Activated CD8-positive, alpha-beta T cell treated with anti-CD3 and anti-CD28 coated beads, Interleukin-2, amount 10 ng/mL, durations not matched to agents 7 days and 5 days (primary cell): ENCODE measurements around the gene HPRT1. TPM values are rescaled to one million over a fixed set of nuclear protein-coding genes. Genes with fewer than 3 reads are reported as not detected.
A peak's percentile ranks its signal among the peaks of the same experiment; 100 is the strongest.

Experiments
- ATAC-seq: fragments of 150-1000 bp; cut with Tn5 transposase; one replicate; pipeline ENCODE4 v1.10.0; 2021; ENCODE audit warnings: moderate library complexity
- CTCF ChIA-PET: fragments of 350-600 bp; sonication (Branson Sonifier 250); formaldehyde crosslinking; loops from one replicate; lab custom pipeline; 2021; ENCODE audit warnings: antibody characterized with exemption; lab: Charles Lee
- POLR2A ChIA-PET: fragments of 350-600 bp; sonication (Branson Sonifier 250); formaldehyde crosslinking; loops from one replicate; lab custom pipeline; 2021; ENCODE audit warnings: antibody characterized with exemption; lab: Charles Lee
- DNase-seq: peaks from one replicate; pipeline ENCODE4 v3.0.0-alpha.2; 2020
- H3K27ac Mint-ChIP-seq: one replicate; pipeline ENCODE4 v1.8.0; 2021; ENCODE audit warnings: mild to moderate bottlenecking, mixed read lengths
- H3K27me3 Mint-ChIP-seq: one replicate; pipeline ENCODE4 v1.8.0; 2021; ENCODE audit warnings: low read depth, mixed read lengths
- H3K36me3 Mint-ChIP-seq: one replicate; pipeline ENCODE4 v1.8.0; 2021; ENCODE audit warnings: low read depth, mixed read lengths
- H3K4me1 Mint-ChIP-seq: one replicate; pipeline ENCODE4 v1.8.0; 2021; ENCODE audit warnings: low read depth, mixed read lengths
- H3K4me3 Mint-ChIP-seq: one replicate; pipeline ENCODE4 v1.8.0; 2021; ENCODE audit warnings: mild to moderate bottlenecking, mixed read lengths
- H3K9me3 Mint-ChIP-seq: one replicate; pipeline ENCODE4 v1.8.0; 2022; ENCODE audit warnings: mixed read lengths; ENCODE audit not compliant: insufficient read depth
- microRNA-seq: library from miRNA; unstranded; fragments of <30 nt; microRNA quantifications from one replicate; pipeline ENCODE4 v1.2.0, GENCODE V29; 2022
- total RNA-seq, 2 experiments: library from RNA; stranded (reverse); gene quantifications; one replicate each; pipeline ENCODE4 v1.2.3, GENCODE V29; 2021

The HPRT1 gene
- total RNA-seq, 2 experiments from 2014 or later: 96.8 to 103 TPM

DNA sequence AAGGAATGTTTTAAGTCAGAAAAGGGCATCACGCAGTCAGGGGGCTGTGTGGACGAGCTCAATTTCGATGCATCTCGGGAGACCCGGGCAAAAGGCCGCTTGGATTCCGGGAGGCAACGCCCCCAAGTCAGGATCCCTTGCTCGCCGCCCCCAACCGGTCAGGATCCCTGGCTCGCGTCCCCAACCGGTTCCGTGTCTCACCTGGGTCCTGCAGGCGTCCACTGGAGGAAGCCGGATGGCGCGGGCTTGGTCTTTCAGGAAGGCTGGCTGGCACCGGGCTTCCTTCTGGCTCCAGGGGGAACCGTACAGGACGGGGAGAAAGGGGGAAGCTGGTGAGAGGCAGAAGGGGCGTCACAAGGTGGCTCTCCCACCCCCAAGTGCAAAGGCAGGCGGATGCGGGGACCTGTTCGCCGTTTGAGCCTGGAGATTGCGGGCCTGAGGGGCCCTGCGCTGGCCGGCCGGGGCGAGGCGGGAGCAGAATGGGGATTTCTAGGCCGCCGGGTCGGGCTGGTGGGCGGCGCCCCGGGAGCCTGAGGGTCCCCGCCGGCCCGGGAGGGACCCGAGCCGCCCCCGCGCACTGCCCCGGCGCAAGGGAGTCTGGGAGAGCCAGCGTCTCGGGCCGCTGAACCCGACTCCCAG lies 84.7 kb downstream of the HPRT1 start:
- Mint-ChIP-seq H3K27ac (no peak overlapping the region), H3K36me3 (peaks cover 9% of the 10 kb centered on the region), H3K27me3 (peaks cover 9% of the 10 kb centered on the region), H3K9me3 (no peaks in the 10 kb centered on the region), H3K4me3 (peak overlapping the region; percentile 36), H3K4me1 (peaks cover 30% of the 10 kb centered on the region)
- ATAC-seq: no peak
- POLR2A ChIA-PET: no interaction called here
- CTCF ChIA-PET: no interaction called here
- no peak for DNase-seq

DNA sequence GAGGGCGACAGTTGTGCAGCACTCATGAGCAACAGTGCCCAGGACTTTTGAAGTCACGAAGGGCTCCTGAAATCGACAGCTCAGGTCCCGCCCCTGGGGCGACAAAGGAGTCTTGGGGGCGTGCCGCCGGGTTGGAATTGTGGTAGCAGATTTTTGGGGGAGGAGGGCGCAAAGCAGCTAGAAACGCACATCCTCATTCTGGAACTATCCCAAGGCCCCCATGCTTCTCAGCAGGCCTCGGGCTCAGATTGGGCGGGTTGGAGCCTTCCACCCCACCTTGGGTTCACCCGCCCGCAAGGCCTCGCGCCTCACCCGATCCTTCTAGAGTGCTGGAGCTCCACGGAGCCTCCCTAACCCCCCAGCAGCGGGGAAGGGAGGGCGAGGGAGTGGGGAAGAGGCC lies 85.5 kb downstream of the HPRT1 start:
- H3K36me3 Mint-ChIP-seq: peaks cover 9% of the 10 kb centered on the region
- H3K9me3 Mint-ChIP-seq: no peaks in the 10 kb centered on the region
- CTCF ChIA-PET: no interaction called here
- peaks cover 37% of the 10 kb centered on the region for H3K4me1 Mint-ChIP-seq
- H3K27ac Mint-ChIP-seq: no peak overlapping the region
- H3K4me3 Mint-ChIP-seq: no peak overlapping the region
- H3K27me3 Mint-ChIP-seq: peaks cover 15% of the 10 kb centered on the region
- ATAC-seq (no peak), DNase-seq (no peak)
- POLR2A ChIA-PET: no interaction called here

- CTCF ChIA-PET: no interaction called here
- POLR2A ChIA-PET: no interaction called here
- DNase-seq (no peak), ATAC-seq (no peak)
- Mint-ChIP-seq H3K27me3 (peaks cover 15% of the 10 kb centered on the region), H3K36me3 (peaks cover 9% of the 10 kb centered on the region), H3K4me1 (peaks cover 38% of the 10 kb centered on the region), H3K9me3 (no peaks in the 10 kb centered on the region), H3K27ac (no peak overlapping the region), H3K4me3 (no peak overlapping the region)
These were observed 86.2 kb downstream of the HPRT1 start for GRCh38 chrX:134546187-134546586.

DNA sequence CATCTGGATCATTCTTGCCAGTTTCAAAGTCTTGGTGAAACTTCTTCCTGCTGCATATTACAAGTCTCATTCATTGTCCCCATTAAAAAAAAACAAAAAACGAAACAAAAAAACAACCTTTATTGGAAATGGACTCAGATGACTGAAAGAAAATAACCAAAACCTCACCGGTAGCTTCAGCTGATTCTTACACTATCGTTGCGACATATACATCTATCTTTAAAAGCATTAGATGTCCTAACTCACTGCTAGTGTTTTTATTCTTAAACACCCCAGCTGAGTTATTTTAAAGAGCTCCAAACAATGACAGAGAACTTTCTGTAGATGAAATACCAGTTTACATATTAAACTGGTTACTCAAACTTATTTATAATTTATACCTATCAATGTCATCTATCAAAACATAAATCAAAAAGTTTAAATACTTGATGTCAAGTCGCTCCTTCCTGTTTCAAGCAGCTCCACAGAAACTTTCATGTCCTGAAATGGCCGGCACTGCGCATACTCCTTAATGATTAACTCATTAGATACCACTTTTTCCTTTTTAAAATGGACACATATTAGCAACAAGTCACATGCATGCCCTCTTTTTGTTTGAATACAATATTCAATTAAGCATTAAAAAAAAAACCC lies 87.2 kb downstream of the HPRT1 start:
- Mint-ChIP-seq H3K4me1 (peaks cover 38% of the 10 kb centered on the region), H3K9me3 (no peaks in the 10 kb centered on the region), H3K36me3 (peaks cover 9% of the 10 kb centered on the region), H3K4me3 (no peak overlapping the region), H3K27ac (no peak overlapping the region), H3K27me3 (peaks cover 20% of the 10 kb centered on the region)
- ChIA-PET CTCF (no interaction called here), POLR2A (no interaction called here)
- ATAC-seq (no peak), DNase-seq (no peak)

- Mint-ChIP-seq H3K27me3 (peaks cover 21% of the 10 kb centered on the region), H3K4me3 (peak overlapping the region; percentile 87), H3K9me3 (no peaks in the 10 kb centered on the region), H3K36me3 (peaks cover 9% of the 10 kb centered on the region), H3K27ac (peak overlapping the region; percentile 92), H3K4me1 (peaks cover 26% of the 10 kb centered on the region)
- ChIA-PET POLR2A (no interaction called here), CTCF (no interaction called here)
- DNase-seq: peak; percentile 33
- ATAC-seq: peak; percentile 17
These were observed 88.6 kb downstream of the HPRT1 start for GRCh38 chrX:134548257-134549201.

Small RNAs within 50 kb of the gene (microRNA-seq; reads per million reads assigned to microRNA genes)
- gene MIR424: 3,236 reads per million, percentile 88 among the genes with 10 or more reads in this experiment
- gene MIR450A1: 10.9 reads per million, percentile 26 among the genes with 10 or more reads in this experiment
- gene MIR450A2: 6.9 reads per million, percentile 13 among the genes with 10 or more reads in this experiment
- gene MIR450B: 5.2 reads per million
- gene MIR503: 483 reads per million, percentile 76 among the genes with 10 or more reads in this experiment
- gene MIR542: 23.0 reads per million, percentile 37 among the genes with 10 or more reads in this experiment

Other genes starting within 250 kb of the HPRT1 start
- not detected for gene CCDC160, start 223.0 kb upstream of the HPRT1 start, total RNA-seq
- 10 to 100 TPM; 40.4 to 43.6 TPM for gene PHF6, start 86.9 kb upstream of the HPRT1 start, total RNA-seq
- gene PLAC1, start 198.3 kb downstream of the HPRT1 start, total RNA-seq: not detected